ENCODE data around the gene ZC3H8. TPM values are rescaled to one million over a fixed set of nuclear protein-coding genes. Genes with fewer than 3 reads are reported as not detected.
"Not testable (repeated sequence)": the region's sequence is repeated elsewhere in the genome, so short reads cannot be mapped to it uniquely, and the experiment has no call there.

Gene ZC3H8
- total RNA-seq, 1 donor from 2014 or later = 6.4 TPM

GRCh38 chr2:112295407-112296078 is 40.7 kb upstream of the ZC3H8 start:
- Mint-ChIP-seq H3K4me1 (ENCODE audit: low read depth) (peaks cover 1% of the 10 kb centered on the region), H3K36me3 (ENCODE audit: low read depth) (peaks cover 1% of the 10 kb centered on the region), H3K27ac (ENCODE audit: unreplicated experiment) (no peak overlapping the region), H3K4me3 (ENCODE audit: unreplicated experiment) (no peak overlapping the region), H3K9me3 (ENCODE audit: low read depth) (no peaks in the 10 kb centered on the region), H3K27me3 (ENCODE audit: low read depth) (no peaks in the 10 kb centered on the region)
- DNase-seq (ENCODE audit: low spot score) = no peak
- no peak for TF ChIP-seq CTCF (IDR thresholded peaks at IDR 0.05)

- Mint-ChIP-seq H3K9me3 (ENCODE audit: low read depth) (no peaks in the 10 kb centered on the region), H3K27ac (ENCODE audit: unreplicated experiment) (no peak overlapping the region), H3K27me3 (ENCODE audit: low read depth) (no peaks in the 10 kb centered on the region), H3K36me3 (ENCODE audit: low read depth) (no peaks in the 10 kb centered on the region), H3K4me1 (ENCODE audit: low read depth) (no peaks in the 10 kb centered on the region), H3K4me3 (ENCODE audit: unreplicated experiment) (no peak overlapping the region)
- TF ChIP-seq CTCF (IDR thresholded peaks at IDR 0.05) = no peak
- no peak for DNase-seq (ENCODE audit: low spot score)
Observed at GRCh38 chr2:112293636-112294401, 39.0 kb upstream of the ZC3H8 start.

- Mint-ChIP-seq H3K4me3 (ENCODE audit: unreplicated experiment) (no peak overlapping the region), H3K27me3 (ENCODE audit: low read depth) (no peaks in the 10 kb centered on the region), H3K27ac (ENCODE audit: unreplicated experiment) (no peak overlapping the region), H3K4me1 (ENCODE audit: low read depth) (no peaks in the 10 kb centered on the region), H3K36me3 (ENCODE audit: low read depth) (no peaks in the 10 kb centered on the region), H3K9me3 (ENCODE audit: low read depth) (no peaks in the 10 kb centered on the region)
- no peak for TF ChIP-seq CTCF (IDR thresholded peaks at IDR 0.05)
- no peak for DNase-seq (ENCODE audit: low spot score)
Observed at GRCh38 chr2:112290648-112291047, 35.8 kb upstream of the ZC3H8 start.

- no peak for DNase-seq (ENCODE audit: low spot score)
- no peak for TF ChIP-seq CTCF (IDR thresholded peaks at IDR 0.05)
- no peaks in the 10 kb centered on the region for H3K9me3 Mint-ChIP-seq (ENCODE audit: low read depth)
- H3K27me3 Mint-ChIP-seq (ENCODE audit: low read depth) = no peaks in the 10 kb centered on the region
- H3K27ac Mint-ChIP-seq (ENCODE audit: unreplicated experiment) = no peak overlapping the region
- H3K36me3 Mint-ChIP-seq (ENCODE audit: low read depth) = no peaks in the 10 kb centered on the region
- no peaks in the 10 kb centered on the region for H3K4me1 Mint-ChIP-seq (ENCODE audit: low read depth)
- H3K4me3 Mint-ChIP-seq (ENCODE audit: unreplicated experiment) = no peak overlapping the region
Observed at GRCh38 chr2:112290088-112290487, 35.2 kb upstream of the ZC3H8 start.

- not testable (repeated sequence) for H3K27me3 Mint-ChIP-seq (ENCODE audit: low read depth); H3K4me3 Mint-ChIP-seq (ENCODE audit: unreplicated experiment); H3K9me3 Mint-ChIP-seq (ENCODE audit: low read depth); DNase-seq (ENCODE audit: low spot score); H3K4me1 Mint-ChIP-seq (ENCODE audit: low read depth); H3K27ac Mint-ChIP-seq (ENCODE audit: unreplicated experiment); H3K36me3 Mint-ChIP-seq (ENCODE audit: low read depth)
Observed at GRCh38 chr2:112283535-112283934, 28.7 kb upstream of the ZC3H8 start.

- H3K36me3 Mint-ChIP-seq (ENCODE audit: low read depth); H3K4me3 Mint-ChIP-seq (ENCODE audit: unreplicated experiment); H3K9me3 Mint-ChIP-seq (ENCODE audit: low read depth); H3K4me1 Mint-ChIP-seq (ENCODE audit: low read depth); H3K27me3 Mint-ChIP-seq (ENCODE audit: low read depth); H3K27ac Mint-ChIP-seq (ENCODE audit: unreplicated experiment); DNase-seq (ENCODE audit: low spot score): not testable (repeated sequence)
Observed at GRCh38 chr2:112282066-112282465, 27.2 kb upstream of the ZC3H8 start.
